SKM-1 (cell line): ENCODE data around the gene POSTN.

ENCODE experiments used
- DNase-seq: peaks from one replicate; lab custom pipeline; 2025; ENCODE audit not compliant: unreplicated experiment; lab: John Stamatoyannopoulos, UW

Gene POSTN

GRCh38 chr13:37598597-37598996, at the start of gene POSTN:
POSTN (minus strand) TSS chr13:37598768; CDS start chr13:37598726, 42 bp downstream.
- no peak for DNase-seq

- no peak for DNase-seq
Measured at GRCh38 chr13:37647031-37647650, 48.6 kb upstream of the POSTN start.

GRCh38 chr13:37646531-37646930, 48.0 kb upstream of the POSTN start:
- no peak for DNase-seq

- DNase-seq = no peak
Measured at GRCh38 chr13:37645181-37645740, 46.7 kb upstream of the POSTN start.

GRCh38 chr13:37641391-37641790, 42.8 kb upstream of the POSTN start:
- no peak for DNase-seq

- DNase-seq = peak; percentile 48
Measured at GRCh38 chr13:37640499-37640898, 41.9 kb upstream of the POSTN start.

GRCh38 chr13:37636701-37637100, 38.1 kb upstream of the POSTN start:
- no peak for DNase-seq

GRCh38 chr13:37632294-37632693, 33.7 kb upstream of the POSTN start:
- DNase-seq = no peak

GRCh38 chr13:37627428-37627827, 28.9 kb upstream of the POSTN start:
- DNase-seq = no peak

GRCh38 chr13:37621811-37622361, 23.3 kb upstream of the POSTN start:
- DNase-seq = no peak

GRCh38 chr13:37618554-37618953, 20.0 kb upstream of the POSTN start:
- no peak for DNase-seq

- no peak for DNase-seq
Measured at GRCh38 chr13:37617173-37617572, 18.6 kb upstream of the POSTN start.

GRCh38 chr13:37616131-37616530, 17.6 kb upstream of the POSTN start:
- DNase-seq = no peak

- no peak for DNase-seq
Measured at GRCh38 chr13:37615276-37615675, 16.7 kb upstream of the POSTN start.

- no peak for DNase-seq
Measured at GRCh38 chr13:37613638-37614037, 15.1 kb upstream of the POSTN start.

- DNase-seq = no peak
Measured at GRCh38 chr13:37613236-37613635, 14.7 kb upstream of the POSTN start.

- DNase-seq = no peak
Measured at GRCh38 chr13:37608750-37609339, 10.3 kb upstream of the POSTN start.

- no peak for DNase-seq
Measured at GRCh38 chr13:37602733-37603381, 4.3 kb upstream of the POSTN start.

- DNase-seq = no peak
Measured at GRCh38 chr13:37601648-37602440, 3.3 kb upstream of the POSTN start.

- DNase-seq = no peak
Measured at GRCh38 chr13:37599519-37599918, 951 bp upstream of the POSTN start.

- DNase-seq = no peak
Measured at GRCh38 chr13:37597477-37598025, 1.0 kb downstream of the POSTN start.
